K562 (cell line): ENCODE measurements around the gene SLC25A26.

Experiments
- BCLAF1 ChIP-seq, 2 experiments: fragments of 450-650 bp in 1 of 2; IDR thresholded peaks; 2 replicates each; pipeline ENCODE4 v1.6.1; 2011 to 2017; ENCODE audit warnings: low read depth in 2 of 2, antibody characterized with exemption in 1 of 2, borderline replicate concordance in 1 of 2, low read length in 1 of 2, mild to moderate bottlenecking in 1 of 2, mixed read lengths in 1 of 2; ENCODE audit not compliant: control insufficient read depth in 1 of 2
- E4F1 ChIP-seq: fragments of 250-450 bp; sonication (Bioruptor Pico); IDR thresholded peaks from 2 replicates; pipeline ENCODE4 v1.5.0; 2021; ENCODE audit warnings: mild to moderate bottlenecking, borderline replicate concordance
- GMEB1 ChIP-seq: fragments of 250-450 bp; sonication (Bioruptor Pico); IDR thresholded peaks from 2 replicates; pipeline ENCODE4 v1.4.0; 2020; ENCODE audit warnings: mild to moderate bottlenecking
- MAX ChIP-seq: sonication (generic); formaldehyde crosslinking; IDR thresholded peaks from 2 replicates; pipeline ENCODE4 v1.9.0; 2022; ENCODE audit warnings: mild to moderate bottlenecking, missing genetic modification reagents
- NR2C2 ChIP-seq, 2 experiments: fragments of 200-800 bp in 1 of 2; sonication (Bioruptor generic) in 1 of 2; sonication (generic) in 1 of 2; formaldehyde crosslinking in 1 of 2; IDR thresholded peaks; 2 replicates each; pipeline versions ENCODE4 v1.6.1 to v1.8.0; 2016 to 2022; ENCODE audit warnings: mild to moderate bottlenecking in 1 of 2, missing compliant biosample characterization in 1 of 2, missing genetic modification characterization in 1 of 2, missing genetic modification reagents in 1 of 2
- SMC3 ChIP-seq: conservative IDR thresholded peaks from 2 replicates; pipeline ENCODE4 v1.6.1; 2011; ENCODE audit warnings: low read depth, low read length, improper control_type of control experiment; ENCODE audit not compliant: insufficient read depth
- TEAD2 ChIP-seq: fragments of 450-650 bp; IDR thresholded peaks from 2 replicates; pipeline ENCODE4 v1.6.1; 2016; ENCODE audit warnings: missing genetic modification characterization, control low read depth, missing compliant biosample characterization
- TSC22D4 ChIP-seq: fragments of 450-650 bp; IDR thresholded peaks from 2 replicates; pipeline ENCODE4 v1.6.1; 2016; ENCODE audit warnings: missing genetic modification characterization, missing biosample characterization, control low read depth
- ZBTB8A ChIP-seq: fragments of 450-650 bp; IDR thresholded peaks from 2 replicates; pipeline ENCODE4 v1.6.1; 2018; ENCODE audit warnings: mild to moderate bottlenecking, moderate library complexity; ENCODE audit not compliant: partially characterized antibody
- ZNF239 ChIP-seq: fragments of 250-450 bp; sonication (Bioruptor Pico); IDR thresholded peaks from 2 replicates; pipeline ENCODE4 v1.4.0; 2020; ENCODE audit warnings: mild to moderate bottlenecking

GRCh38 chr3:66414846-66415245, 194.0 kb downstream of the SLC25A26 start:
- TF ChIP-seq GMEB1 (CRISPR knock-in tag) (no peak), TEAD2 (tag) (no peak), E4F1 (CRISPR knock-in tag) (no peak), BCLAF1 (IDR thresholded peaks at IDR 0.05; ENCODE audit: borderline replicate concordance in 1 of 2, control insufficient read depth in 1 of 2, low read depth in 2 of 2, low read length in 1 of 2) (no peak), SMC3 (no peak), NR2C2 (CRISPR knock-in tag; IDR thresholded peaks at IDR 0.05) (no peak), NR2C2 (tag; IDR thresholded peaks at IDR 0.05) (no peak), MAX (CRISPR knock-in tag) (no peak), TSC22D4 (tag) (no peak), ZBTB8A (no peak), ZNF239 (CRISPR knock-in tag) (no peak)
